Measurements from ENCODE around the gene GMCL1. TPM values are rescaled to one million over a fixed set of nuclear protein-coding genes. Genes with fewer than 3 reads are reported as not detected.

The GMCL1 gene
- total and polyA plus RNA-seq, 9 of the 15 experiments (the other 6 are each of a cell fraction or from before 2014, with no cell fraction given) = 7.0 to 27.3 (median 15.4) TPM

DNA sequence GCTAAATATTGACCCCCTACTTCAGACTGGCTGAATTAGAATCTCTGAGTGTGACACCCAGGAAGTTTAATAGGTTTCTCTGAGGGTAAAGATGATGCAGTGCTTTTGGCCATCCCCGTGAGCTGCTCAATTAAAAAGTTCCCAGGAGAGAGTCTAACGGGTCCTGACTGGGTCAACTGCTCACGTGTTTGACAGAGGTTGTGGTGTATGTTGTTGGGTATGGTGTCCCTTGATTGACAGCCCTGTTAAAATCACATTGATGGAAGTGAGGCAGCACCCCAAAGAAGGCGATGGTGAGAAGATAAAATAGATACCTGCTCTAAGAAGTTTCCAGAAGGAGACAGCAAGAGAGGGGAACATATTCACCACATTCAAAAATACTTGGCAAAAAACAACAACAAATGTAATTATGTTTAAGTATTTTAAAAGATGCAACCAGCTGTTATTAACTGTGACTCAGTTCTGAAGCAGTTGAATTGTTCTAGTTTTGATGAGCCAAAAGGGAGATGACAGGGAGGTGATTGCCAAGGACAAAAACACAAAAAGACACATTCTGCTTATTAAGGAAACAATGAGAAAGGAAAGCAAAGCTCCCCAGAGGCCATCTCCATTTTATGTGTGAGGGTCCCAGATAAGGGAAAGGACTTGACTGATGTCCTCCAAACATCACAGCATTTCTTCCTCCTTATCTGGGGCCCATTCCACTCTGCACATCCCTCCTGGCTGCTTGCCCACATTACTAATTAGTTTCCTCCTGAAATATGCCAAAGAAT, 11.5 kb upstream of the GMCL1 start (continued):
- TF ChIP-seq, protein P1, sequence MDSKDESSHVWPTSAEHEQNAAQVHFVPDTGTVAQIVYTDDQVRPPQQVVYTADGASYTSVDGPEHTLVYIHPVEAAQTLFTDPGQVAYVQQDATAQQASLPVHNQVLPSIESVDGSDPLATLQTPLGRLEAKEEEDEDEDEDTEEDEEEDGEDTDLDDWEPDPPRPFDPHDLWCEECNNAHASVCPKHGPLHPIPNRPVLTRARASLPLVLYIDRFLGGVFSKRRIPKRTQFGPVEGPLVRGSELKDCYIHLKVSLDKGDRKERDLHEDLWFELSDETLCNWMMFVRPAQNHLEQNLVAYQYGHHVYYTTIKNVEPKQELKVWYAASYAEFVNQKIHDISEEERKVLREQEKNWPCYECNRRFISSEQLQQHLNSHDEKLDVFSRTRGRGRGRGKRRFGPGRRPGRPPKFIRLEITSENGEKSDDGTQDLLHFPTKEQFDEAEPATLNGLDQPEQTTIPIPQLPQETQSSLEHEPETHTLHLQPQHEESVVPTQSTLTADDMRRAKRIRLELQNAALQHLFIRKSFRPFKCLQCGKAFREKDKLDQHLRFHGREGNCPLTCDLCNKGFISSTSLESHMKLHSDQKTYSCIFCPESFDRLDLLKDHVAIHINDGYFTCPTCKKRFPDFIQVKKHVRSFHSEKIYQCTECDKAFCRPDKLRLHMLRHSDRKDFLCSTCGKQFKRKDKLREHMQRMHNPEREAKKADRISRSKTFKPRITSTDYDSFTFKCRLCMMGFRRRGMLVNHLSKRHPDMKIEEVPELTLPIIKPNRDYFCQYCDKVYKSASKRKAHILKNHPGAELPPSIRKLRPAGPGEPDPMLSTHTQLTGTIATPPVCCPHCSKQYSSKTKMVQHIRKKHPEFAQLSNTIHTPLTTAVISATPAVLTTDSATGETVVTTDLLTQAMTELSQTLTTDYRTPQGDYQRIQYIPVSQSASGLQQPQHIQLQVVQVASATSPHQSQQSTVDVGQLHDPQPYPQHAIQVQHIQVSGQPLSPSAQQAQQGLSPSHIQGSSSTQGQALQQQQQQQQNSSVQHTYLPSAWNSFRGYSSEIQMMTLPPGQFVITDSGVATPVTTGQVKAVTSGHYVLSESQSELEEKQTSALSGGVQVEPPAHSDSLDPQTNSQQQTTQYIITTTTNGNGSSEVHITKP (IDR thresholded peaks at IDR 0.05; ENCODE audit: partially characterized antibody) = peak; percentile 26
- peak in 1 of 2 experiments; percentile 47; a peak in 1 of 4 replicates for TF ChIP-seq SRF (CRISPR knock-in tag; IDR thresholded peaks at IDR 0.05)
- TF ChIP-seq MEIS2 (IDR thresholded peaks at IDR 0.05; ENCODE audit: partially characterized antibody) = peak; percentile 67
- peak; percentile 92 for TF ChIP-seq CBFA2T3 (IDR thresholded peaks at IDR 0.05)
- TF ChIP-seq FOXM1 (IDR thresholded peaks at IDR 0.05; ENCODE audit: low read depth) = peak; percentile 67
- no peak for TF ChIP-seq FOXM1 (CRISPR knock-in tag; IDR thresholded peaks at IDR 0.05; ENCODE audit: low read depth)
- TF ChIP-seq TAF9B (IDR thresholded peaks at IDR 0.05; ENCODE audit: partially characterized antibody) = peak; percentile 14
- TF ChIP-seq ZNF23 (CRISPR knock-in tag; IDR thresholded peaks at IDR 0.05) = no peak
- TF ChIP-seq KLF10 (CRISPR knock-in tag; IDR thresholded peaks at IDR 0.05) = no peak
- TF ChIP-seq RCOR1 (IDR thresholded peaks at IDR 0.05; ENCODE audit: borderline replicate concordance in 1 of 2, low read depth in 2 of 2, low read length in 2 of 2) = peak; percentile 58 to 91; a peak in 3 of 4 replicates
- no peak for TF ChIP-seq ZFP30 (CRISPR knock-in tag; IDR thresholded peaks at IDR 0.05; ENCODE audit: borderline replicate concordance)
- no peak for TF ChIP-seq KLF1 (tag; IDR thresholded peaks at IDR 0.05)
- peak; percentile 86 for TF ChIP-seq TCF3 (CRISPR knock-in tag; IDR thresholded peaks at IDR 0.05)
- peak; percentile 54 for TF ChIP-seq DACH1 (IDR thresholded peaks at IDR 0.05; ENCODE audit: partially characterized antibody)
- no peak for TF ChIP-seq IFI16 (CRISPR knock-in tag; IDR thresholded peaks at IDR 0.05)
- peak; percentile 22; the same call in 1 of the 2 replicates for TF ChIP-seq GATAD2A (IDR thresholded peaks at IDR 0.05)
- 0 out of 2 replicates have a peak, but pooled peaks have one; percentile 30 for TF ChIP-seq MTA3 (IDR thresholded peaks at IDR 0.05; ENCODE audit: borderline replicate concordance)
- peak; percentile 75; the same call in 1 of the 2 replicates for TF ChIP-seq POLR2AphosphoS5 (IDR thresholded peaks at IDR 0.05; ENCODE audit: control insufficient read depth, insufficient read depth, low read depth, low read length)
- TF ChIP-seq EP300 (IDR thresholded peaks at IDR 0.05; ENCODE audit: low read length) = peak; percentile 66; the same call in 1 of the 2 replicates
- TF ChIP-seq KLF6 (CRISPR knock-in tag; IDR thresholded peaks at IDR 0.05; ENCODE audit: borderline replicate concordance) = no peak
- TF ChIP-seq CCNT2 (IDR thresholded peaks at IDR 0.05; ENCODE audit: borderline replicate concordance, extremely low read depth, insufficient read length, low read depth, low read length) = peak; percentile 69
- TF ChIP-seq HDAC1 (IDR thresholded peaks at IDR 0.05) = peak in 1 of 2 experiments; percentile 72; a peak in 2 of 4 replicates
- peak; percentile 90 for TF ChIP-seq ARID1B (IDR thresholded peaks at IDR 0.05)
- TF ChIP-seq, protein P2, sequence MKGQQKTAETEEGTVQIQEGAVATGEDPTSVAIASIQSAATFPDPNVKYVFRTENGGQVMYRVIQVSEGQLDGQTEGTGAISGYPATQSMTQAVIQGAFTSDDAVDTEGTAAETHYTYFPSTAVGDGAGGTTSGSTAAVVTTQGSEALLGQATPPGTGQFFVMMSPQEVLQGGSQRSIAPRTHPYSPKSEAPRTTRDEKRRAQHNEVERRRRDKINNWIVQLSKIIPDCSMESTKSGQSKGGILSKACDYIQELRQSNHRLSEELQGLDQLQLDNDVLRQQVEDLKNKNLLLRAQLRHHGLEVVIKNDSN (CRISPR knock-in tag; IDR thresholded peaks at IDR 0.05) = peak; percentile 37; the same call in 1 of the 2 replicates
- TF ChIP-seq SOX6 (IDR thresholded peaks at IDR 0.05) = peak; percentile 93
- TF ChIP-seq ZC3H4 (CRISPR knock-in tag; IDR thresholded peaks at IDR 0.05; ENCODE audit: borderline replicate concordance) = no peak
